Activated naive CD8-positive, alpha-beta T cell treated with anti-CD3 and anti-CD28 coated beads, Interleukin-2, amount 10 ng/mL, durations not matched to agents 7 days and 5 days (primary cell): ENCODE data around the gene CCDC152. TPM values are rescaled to one million over a fixed set of nuclear protein-coding genes. Genes with fewer than 3 reads are reported as not detected.
A peak's percentile ranks its signal among the peaks of the same experiment; 100 is the strongest.
"Not testable (repeated sequence)": the region's sequence is repeated elsewhere in the genome, so short reads cannot be mapped to it uniquely, and the experiment has no call there.

Experiments used
- ATAC-seq: fragments of 150-1000 bp; cut with Tn5 transposase; one replicate; pipeline ENCODE4 v1.10.0; 2021; ENCODE audit warnings: low read depth, moderate library complexity
- POLR2A ChIA-PET: fragments of 350-600 bp; sonication (Branson Sonifier 250); formaldehyde crosslinking; loops from one replicate; lab custom pipeline; 2021; ENCODE audit warnings: antibody characterized with exemption; lab: Charles Lee
- DNase-seq: peaks from one replicate; pipeline ENCODE4 v3.0.0; 2021
- H3K27ac Mint-ChIP-seq: one replicate; pipeline ENCODE4 v1.8.0; 2022; ENCODE audit warnings: mild to moderate bottlenecking, mixed read lengths
- H3K27me3 Mint-ChIP-seq: one replicate; pipeline ENCODE4 v1.8.0; 2022; ENCODE audit warnings: mild to moderate bottlenecking, moderate library complexity, mixed read lengths
- H3K36me3 Mint-ChIP-seq: one replicate; pipeline ENCODE4 v1.8.0; 2021; ENCODE audit warnings: mild to moderate bottlenecking, mixed read lengths
- H3K4me1 Mint-ChIP-seq: one replicate; pipeline ENCODE4 v1.8.0; 2021; ENCODE audit warnings: mixed read lengths
- H3K4me3 Mint-ChIP-seq: one replicate; pipeline ENCODE4 v1.8.0; 2022; ENCODE audit warnings: mild to moderate bottlenecking, moderate library complexity, mixed read lengths
- H3K9me3 Mint-ChIP-seq: one replicate; pipeline ENCODE4 v1.8.0; 2021; ENCODE audit warnings: mixed read lengths
- total RNA-seq, 2 experiments: library from RNA; stranded (reverse); gene quantifications; one replicate each; pipeline ENCODE4 v1.2.3, GENCODE V29; 2021

CCDC152 gene, protein sequence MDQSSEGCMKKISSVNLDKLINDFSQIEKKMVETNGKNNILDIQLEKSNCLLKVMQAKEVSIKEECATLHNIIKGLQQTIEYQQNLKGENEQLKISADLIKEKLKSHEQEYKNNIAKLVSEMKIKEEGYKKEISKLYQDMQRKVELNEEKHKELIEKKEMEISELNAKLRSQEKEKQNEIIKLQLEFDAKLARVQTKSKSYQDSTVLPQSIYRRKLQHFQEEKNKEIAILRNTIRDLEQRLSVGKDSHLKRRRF
- total RNA-seq, result 10 to 100 TPM in 1 of 2 experiments, 1 to 10 TPM in 1; 8.9 to 10.3 TPM

DNA sequence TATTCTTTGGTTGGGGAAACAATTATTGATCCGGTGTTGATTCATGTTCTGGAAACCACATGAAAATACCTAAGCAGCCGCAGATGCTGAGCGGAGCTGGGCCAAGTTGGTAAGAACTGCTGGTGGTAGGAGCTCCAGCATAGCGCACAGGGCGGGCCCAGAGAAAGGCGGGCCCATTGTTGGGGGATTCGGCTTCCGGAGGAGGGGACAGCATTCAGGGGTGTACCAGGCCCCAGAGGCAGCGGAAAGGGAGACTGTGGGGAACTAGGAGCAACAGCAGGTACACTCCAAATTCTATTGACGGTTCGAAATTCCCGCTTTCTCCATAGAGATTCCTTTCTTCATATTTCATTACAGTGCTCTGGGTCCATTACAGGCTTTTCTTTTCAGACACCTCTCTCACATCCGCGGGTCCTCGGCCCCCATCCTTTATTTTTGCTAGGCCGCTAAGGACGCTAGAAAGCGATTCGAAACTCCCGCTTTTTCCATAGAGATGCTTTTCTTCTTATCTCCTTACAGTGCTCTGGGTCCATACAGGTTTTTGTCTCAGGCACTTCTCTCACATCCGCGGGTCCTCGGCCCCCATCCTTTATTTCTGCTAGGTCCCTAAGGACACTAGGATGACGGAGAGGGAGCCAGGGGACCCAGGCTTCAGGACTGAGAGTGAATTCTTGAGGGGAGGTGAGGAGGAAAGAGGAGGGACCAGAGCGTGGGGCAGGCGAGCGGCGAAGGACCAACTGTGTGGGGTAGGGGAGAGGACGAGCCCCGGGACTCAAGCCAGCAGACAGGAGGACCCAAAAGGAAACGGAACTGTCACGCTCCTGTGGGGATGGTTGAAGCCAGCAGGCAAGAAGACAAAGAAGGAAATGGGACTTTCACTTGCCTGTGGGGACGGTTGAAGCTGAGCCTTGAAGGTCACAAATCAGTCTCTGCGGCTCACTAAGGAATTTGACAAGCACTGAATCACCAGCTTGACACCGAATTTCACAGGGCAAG lies at the start of gene CCDC152:
CCDC152 (plus strand) TSS at position 213 of the 996 bp plus-strand sequence. CDS start 2,304 bp downstream, outside the sequence.
- Mint-ChIP-seq H3K27ac (peak within 1 kb of the TSS; percentile 68), H3K4me1 (peaks cover 3% of the 10 kb centered on the region), H3K27me3 (peaks cover 7% of the 10 kb centered on the region), H3K36me3 (no peaks in the 10 kb centered on the region), H3K9me3 (no peaks in the 10 kb centered on the region), H3K4me3 (peak within 1 kb of the TSS; percentile 87)
- ATAC-seq (peak; percentile 98), DNase-seq (peak; percentile 67)
- POLR2A ChIA-PET, result no interaction called here

DNA sequence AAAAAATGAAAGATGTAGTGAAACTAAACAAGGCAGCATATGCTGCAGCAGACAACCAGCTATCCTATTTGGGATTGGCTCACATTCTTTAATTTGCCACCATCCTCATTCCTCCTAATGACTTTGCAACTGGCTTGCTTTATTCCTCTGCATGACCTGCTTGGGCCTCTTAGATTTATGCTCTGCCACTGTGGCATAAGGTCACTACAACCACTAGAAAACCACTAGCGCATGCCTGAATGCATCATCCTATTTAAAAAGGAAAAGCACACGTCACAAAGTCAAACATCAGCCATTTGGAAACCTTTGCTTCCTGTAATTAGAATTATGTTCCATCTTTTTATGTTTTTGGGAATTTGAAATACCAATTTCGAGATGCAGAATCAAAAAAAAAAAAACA lies 40.8 kb upstream of the CCDC152 start:
- Mint-ChIP-seq H3K9me3 (no peaks in the 10 kb centered on the region), H3K27ac (no peak overlapping the region), H3K4me3 (no peak overlapping the region), H3K27me3 (peaks cover 46% of the 10 kb centered on the region), H3K4me1 (peaks cover 16% of the 10 kb centered on the region), H3K36me3 (no peaks in the 10 kb centered on the region)
- POLR2A ChIA-PET, result no interaction called here
- ATAC-seq, result no peak
- DNase-seq, result no peak

DNA sequence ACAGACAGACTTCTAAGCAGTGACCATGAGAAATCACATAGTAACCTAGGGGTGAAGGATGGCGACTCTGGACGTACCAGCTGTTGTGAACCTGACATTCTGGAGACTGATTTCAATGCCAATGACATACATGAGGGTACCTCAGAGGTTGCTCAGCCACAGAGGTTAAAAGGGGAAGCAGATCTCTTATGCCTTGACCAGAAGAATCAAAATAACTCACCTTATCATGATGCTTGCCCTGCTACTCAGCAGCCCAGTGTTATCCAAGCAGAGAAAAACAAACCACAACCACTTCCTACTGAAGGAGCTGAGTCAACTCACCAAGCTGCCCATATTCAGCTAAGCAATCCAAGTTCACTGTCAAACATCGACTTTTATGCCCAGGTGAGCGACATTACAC lies 38.0 kb upstream of the CCDC152 start:
- POLR2A ChIA-PET, result no interaction called here
- Mint-ChIP-seq H3K4me1 (peaks cover 16% of the 10 kb centered on the region), H3K9me3 (no peaks in the 10 kb centered on the region), H3K27me3 (peaks cover 55% of the 10 kb centered on the region), H3K27ac (peak overlapping the region; percentile 32), H3K4me3 (peak overlapping the region; percentile 29), H3K36me3 (no peaks in the 10 kb centered on the region)
- no peak for DNase-seq
- ATAC-seq, result peak; percentile 93

DNA sequence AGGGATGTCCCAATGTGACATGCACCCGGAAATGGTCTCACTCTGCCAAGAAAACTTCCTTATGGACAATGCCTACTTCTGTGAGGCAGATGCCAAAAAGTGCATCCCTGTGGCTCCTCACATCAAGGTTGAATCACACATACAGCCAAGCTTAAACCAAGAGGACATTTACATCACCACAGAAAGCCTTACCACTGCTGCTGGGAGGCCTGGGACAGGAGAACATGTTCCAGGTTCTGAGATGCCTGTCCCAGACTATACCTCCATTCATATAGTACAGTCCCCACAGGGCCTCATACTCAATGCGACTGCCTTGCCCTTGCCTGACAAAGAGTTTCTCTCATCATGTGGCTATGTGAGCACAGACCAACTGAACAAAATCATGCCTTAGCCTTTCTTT lies 37.6 kb upstream of the CCDC152 start:
- DNase-seq (no peak), ATAC-seq (peak; percentile 35)
- no peaks in the 10 kb centered on the region for H3K36me3 Mint-ChIP-seq
- H3K4me1 Mint-ChIP-seq, result peaks cover 16% of the 10 kb centered on the region
- H3K27me3 Mint-ChIP-seq, result peaks cover 54% of the 10 kb centered on the region
- no peaks in the 10 kb centered on the region for H3K9me3 Mint-ChIP-seq
- peak overlapping the region; percentile 29 for H3K4me3 Mint-ChIP-seq
- H3K27ac Mint-ChIP-seq, result no peak overlapping the region
- POLR2A ChIA-PET, result no interaction called here

DNA sequence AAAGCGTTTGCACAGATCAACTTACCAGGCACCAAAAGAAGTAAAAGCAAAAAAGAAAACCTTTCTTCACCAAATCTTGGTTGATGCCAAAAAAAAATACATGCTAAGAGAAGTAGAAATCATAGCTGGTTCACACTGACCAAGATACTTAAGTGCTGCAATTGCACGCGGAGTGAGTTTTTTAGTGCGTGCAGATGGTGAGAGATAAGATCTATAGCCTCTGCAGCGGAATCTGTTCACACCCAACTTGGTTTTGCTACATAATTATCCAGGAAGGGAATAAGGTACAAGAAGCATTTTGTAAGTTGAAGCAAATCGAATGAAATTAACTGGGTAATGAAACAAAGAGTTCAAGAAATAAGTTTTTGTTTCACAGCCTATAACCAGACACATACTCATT lies 36.4 kb upstream of the CCDC152 start:
- POLR2A ChIA-PET, result no interaction called here
- ATAC-seq, result no peak
- Mint-ChIP-seq H3K27ac (no peak overlapping the region), H3K27me3 (peaks cover 51% of the 10 kb centered on the region), H3K4me1 (peaks cover 16% of the 10 kb centered on the region), H3K4me3 (peak overlapping the region; percentile 9), H3K36me3 (no peaks in the 10 kb centered on the region), H3K9me3 (no peaks in the 10 kb centered on the region)
- no peak for DNase-seq

DNA sequence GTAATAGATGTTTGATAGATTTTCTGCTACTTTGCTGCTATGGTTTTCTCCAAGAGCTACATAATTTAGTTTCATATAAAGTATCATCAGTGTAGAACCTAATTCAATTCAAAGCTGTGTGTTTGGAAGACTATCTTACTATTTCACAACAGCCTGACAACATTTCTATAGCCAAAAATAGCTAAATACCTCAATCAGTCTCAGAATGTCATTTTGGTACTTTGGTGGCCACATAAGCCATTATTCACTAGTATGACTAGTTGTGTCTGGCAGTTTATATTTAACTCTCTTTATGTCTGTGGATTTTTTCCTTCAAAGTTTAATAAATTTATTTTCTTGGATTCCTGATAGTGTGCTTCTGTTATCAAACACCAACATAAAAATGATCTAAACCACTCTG lies 35.1 kb upstream of the CCDC152 start:
- Mint-ChIP-seq H3K27ac (no peak overlapping the region), H3K36me3 (no peaks in the 10 kb centered on the region), H3K4me3 (no peak overlapping the region), H3K27me3 (peaks cover 55% of the 10 kb centered on the region), H3K9me3 (no peaks in the 10 kb centered on the region), H3K4me1 (peaks cover 16% of the 10 kb centered on the region)
- POLR2A ChIA-PET, result no interaction called here
- DNase-seq (no peak), ATAC-seq (no peak)

DNA sequence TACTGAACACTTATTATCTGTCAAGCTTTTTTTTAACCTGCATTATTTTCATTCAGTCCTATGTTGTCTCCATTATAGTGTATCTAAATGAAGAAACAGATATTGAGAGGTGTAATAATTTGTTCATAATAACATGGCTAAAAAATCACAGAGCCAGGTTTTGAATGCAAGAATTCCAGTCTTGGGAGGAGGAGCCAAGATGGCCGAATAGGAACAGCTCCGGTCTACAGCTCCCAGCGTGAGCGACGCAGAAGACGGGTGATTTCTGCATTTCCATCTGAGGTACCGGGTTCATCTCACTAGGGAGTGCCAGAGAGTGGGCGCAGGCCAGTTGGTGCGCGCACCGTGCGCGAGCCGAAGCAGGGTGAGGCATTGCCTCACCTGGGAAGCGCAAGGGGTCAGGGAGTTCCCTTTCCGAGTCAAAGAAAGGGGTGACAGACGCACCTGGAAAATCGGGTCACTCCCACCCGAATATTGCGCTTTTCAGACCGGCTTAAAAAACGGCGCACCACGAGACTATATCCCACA lies 22.0 kb upstream of the CCDC152 start:
- DNase-seq, result not testable (repeated sequence)

DNA sequence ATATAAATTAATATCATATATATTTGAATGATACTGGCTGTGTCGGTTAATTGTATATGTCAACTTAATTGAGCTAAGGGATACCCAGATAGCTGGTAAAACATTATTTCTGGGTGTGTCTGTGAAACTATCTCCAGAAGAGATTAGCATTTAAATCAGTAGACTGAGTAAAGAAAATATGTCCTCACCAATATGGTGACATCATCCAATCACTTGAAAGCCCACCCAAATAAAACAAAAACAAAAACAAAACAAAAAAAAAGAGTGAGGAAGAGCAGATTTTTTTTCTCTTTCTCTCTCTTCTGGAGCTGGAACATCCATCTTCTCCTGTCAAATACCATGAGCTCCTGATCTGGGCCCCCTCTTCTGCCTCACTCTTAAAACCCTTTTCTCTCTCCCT lies 15.7 kb upstream of the CCDC152 start:
- H3K27me3 Mint-ChIP-seq, result peaks cover 4% of the 10 kb centered on the region
- DNase-seq, result no peak
- peaks cover 1% of the 10 kb centered on the region for H3K9me3 Mint-ChIP-seq
- no peak overlapping the region for H3K4me3 Mint-ChIP-seq
- no peak overlapping the region for H3K27ac Mint-ChIP-seq
- no peaks in the 10 kb centered on the region for H3K36me3 Mint-ChIP-seq
- ATAC-seq, result no peak
- no peaks in the 10 kb centered on the region for H3K4me1 Mint-ChIP-seq
- POLR2A ChIA-PET, result no interaction called here

More for the DNA sequence above, 22.0 kb upstream of the CCDC152 start:
- POLR2A ChIA-PET, H3K9me3 Mint-ChIP-seq, ATAC-seq, H3K27me3 Mint-ChIP-seq, H3K27ac Mint-ChIP-seq, H3K36me3 Mint-ChIP-seq, H3K4me3 Mint-ChIP-seq, H3K4me1 Mint-ChIP-seq: not testable (repeated sequence)

DNA sequence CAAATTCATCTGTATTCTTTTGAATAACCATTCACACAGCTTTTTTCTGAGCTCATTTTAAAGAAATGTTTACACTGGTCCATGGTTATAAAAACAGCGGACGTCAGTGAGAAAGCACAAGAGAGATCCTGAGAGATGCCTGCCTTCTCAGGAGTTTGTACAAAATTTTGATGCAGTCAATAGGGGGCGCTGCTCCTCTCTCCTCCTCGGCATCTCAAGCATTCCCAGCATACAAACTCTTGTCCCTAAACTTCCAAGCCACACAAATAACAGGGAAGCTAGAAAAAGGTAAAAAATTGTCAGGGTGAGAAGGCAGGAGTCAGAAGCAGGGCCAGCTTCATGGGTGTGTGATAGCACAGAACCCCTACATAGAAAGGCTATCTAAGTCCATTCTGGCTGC lies 11.2 kb upstream of the CCDC152 start:
- POLR2A ChIA-PET, result no interaction called here
- ATAC-seq (no peak), DNase-seq (no peak)
- H3K27ac Mint-ChIP-seq, result no peak overlapping the region
- H3K9me3 Mint-ChIP-seq, result peaks cover 3% of the 10 kb centered on the region
- H3K36me3 Mint-ChIP-seq, result no peaks in the 10 kb centered on the region
- peaks cover 4% of the 10 kb centered on the region for H3K27me3 Mint-ChIP-seq
- H3K4me1 Mint-ChIP-seq, result peaks cover 11% of the 10 kb centered on the region
- H3K4me3 Mint-ChIP-seq, result no peak overlapping the region

DNA sequence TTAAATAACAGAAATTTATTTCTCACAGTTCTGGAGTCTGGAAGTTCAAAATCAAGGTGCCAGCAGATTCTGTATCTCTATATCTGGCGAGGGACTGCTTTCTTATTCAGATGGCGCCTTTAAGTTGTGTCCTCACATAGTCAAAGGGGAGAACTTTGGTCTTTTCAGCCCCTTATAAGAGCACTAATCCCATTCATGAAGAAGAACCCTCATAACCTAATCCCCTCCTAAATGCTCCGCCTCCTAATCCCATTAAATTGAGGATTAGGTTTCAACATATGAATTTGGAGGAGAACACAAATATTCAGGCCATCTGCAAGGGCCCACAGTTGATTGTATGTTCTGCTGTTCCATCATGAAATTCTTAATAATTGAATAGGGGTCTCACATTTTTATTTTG lies 10.8 kb upstream of the CCDC152 start:
- Mint-ChIP-seq H3K4me1 (peaks cover 11% of the 10 kb centered on the region), H3K9me3 (peaks cover 3% of the 10 kb centered on the region), H3K36me3 (no peaks in the 10 kb centered on the region), H3K27ac (no peak overlapping the region), H3K4me3 (no peak overlapping the region), H3K27me3 (peaks cover 4% of the 10 kb centered on the region)
- ATAC-seq (no peak), DNase-seq (no peak)
- POLR2A ChIA-PET, result no interaction called here

DNA sequence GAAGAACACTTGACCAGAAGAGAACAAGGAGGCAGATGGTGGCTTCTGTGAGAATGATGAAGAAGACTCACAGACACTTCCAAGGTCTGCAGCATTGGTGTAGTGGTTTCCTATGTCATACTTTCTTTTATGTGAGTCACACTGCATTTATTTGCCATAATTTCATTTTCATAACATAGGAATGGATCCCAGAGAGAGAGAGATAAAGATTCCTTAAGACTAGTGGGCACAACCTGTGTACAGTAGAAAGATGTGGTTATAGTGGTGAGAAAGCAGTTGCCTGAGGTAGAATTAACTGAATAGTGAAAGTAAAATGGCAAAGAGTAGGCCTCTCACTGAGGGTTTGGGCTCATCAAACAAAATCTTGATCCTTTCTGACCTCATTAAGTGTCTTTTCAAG lies 7.6 kb upstream of the CCDC152 start:
- POLR2A ChIA-PET, result no interaction called here
- no peaks in the 10 kb centered on the region for H3K36me3 Mint-ChIP-seq
- H3K4me1 Mint-ChIP-seq, result peaks cover 11% of the 10 kb centered on the region
- H3K4me3 Mint-ChIP-seq, result peak overlapping the region; percentile 30
- no peak for DNase-seq
- peaks cover 2% of the 10 kb centered on the region for H3K9me3 Mint-ChIP-seq
- H3K27me3 Mint-ChIP-seq, result no peaks in the 10 kb centered on the region
- H3K27ac Mint-ChIP-seq, result peak overlapping the region; percentile 31
- peak; percentile 75 for ATAC-seq

DNA sequence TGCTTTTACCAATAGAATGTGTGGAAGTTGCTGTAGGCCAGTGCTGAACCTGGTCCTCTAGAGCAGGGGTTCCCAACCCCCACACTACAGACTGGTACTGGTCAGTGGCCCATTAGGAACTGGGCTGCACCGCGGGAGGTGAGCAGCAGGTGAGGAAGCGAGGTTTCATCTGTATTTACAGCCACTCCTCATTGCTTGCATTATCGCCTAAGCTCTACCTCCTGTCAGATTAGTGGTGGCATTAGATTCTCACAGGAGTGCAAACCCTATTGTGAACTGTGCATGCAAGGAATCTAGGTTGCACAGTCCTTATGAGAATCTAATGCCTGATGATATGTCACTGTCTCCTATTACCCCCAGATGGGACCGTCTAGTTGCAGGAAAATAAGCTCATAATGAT lies 6.1 kb upstream of the CCDC152 start:
- Mint-ChIP-seq H3K27me3 (no peaks in the 10 kb centered on the region), H3K9me3 (peaks cover 2% of the 10 kb centered on the region), H3K4me1 (peaks cover 11% of the 10 kb centered on the region), H3K4me3 (no peak overlapping the region), H3K36me3 (no peaks in the 10 kb centered on the region), H3K27ac (no peak overlapping the region)
- no peak for ATAC-seq
- POLR2A ChIA-PET, result no interaction called here
- DNase-seq, result no peak

DNA sequence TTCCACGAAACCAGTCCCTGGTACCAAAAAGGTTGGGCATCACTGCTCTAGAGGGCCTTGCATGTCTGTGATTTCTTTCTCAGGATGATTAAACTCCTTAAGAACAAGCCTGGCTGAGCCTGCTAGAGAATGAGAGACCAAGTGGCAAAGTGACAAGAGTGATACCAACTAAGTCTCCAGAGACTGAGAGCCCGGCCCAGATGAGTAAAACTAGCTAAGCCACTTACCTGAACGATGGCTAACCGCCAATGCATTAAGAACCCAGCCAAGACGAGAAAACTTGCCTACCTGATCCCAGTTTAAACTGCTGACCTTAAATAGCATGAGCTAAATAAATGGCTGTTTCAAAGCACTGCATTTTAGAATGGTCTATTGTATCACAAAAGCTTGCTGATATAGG lies 5.6 kb upstream of the CCDC152 start:
- H3K4me1 Mint-ChIP-seq, result peaks cover 11% of the 10 kb centered on the region
- DNase-seq (no peak), ATAC-seq (no peak)
- no peak overlapping the region for H3K27ac Mint-ChIP-seq
- H3K9me3 Mint-ChIP-seq, result peaks cover 2% of the 10 kb centered on the region
- no peaks in the 10 kb centered on the region for H3K36me3 Mint-ChIP-seq
- no peaks in the 10 kb centered on the region for H3K27me3 Mint-ChIP-seq
- H3K4me3 Mint-ChIP-seq, result no peak overlapping the region
- POLR2A ChIA-PET, result no interaction called here
